Measurements from ENCODE around the gene LUZP1. TPM values are rescaled to one million over a fixed set of nuclear protein-coding genes. Genes with fewer than 3 reads are reported as not detected.
A peak's percentile ranks its signal among the peaks of the same experiment; 100 is the strongest.

The LUZP1 gene
- total and polyA plus RNA-seq, 12 donors: 7.1 to 65.3 (median 26.5) TPM

GRCh38 chr1:23120383-23120782, 48.3 kb downstream of the LUZP1 start:
- Histone ChIP-seq H3K36me3 (replicated peaks in 1 of 2) (no peaks in the 10 kb centered on the region), H3K9me3 (replicated peaks in 1 of 3) (no peaks in the 10 kb centered on the region), H3K27ac (no peak overlapping the region), H3K4me3 (no peak overlapping the region), H3K4me1 (replicated peaks in 1 of 2) (peaks cover 36 to 92% of the 10 kb centered on the region in 2 donors), H3K27me3 (no peaks in the 10 kb centered on the region)
- WGBS, 4 donors: 90 to 95% (median 94%) methylated on average over 3 of the region's 3 CpGs
- intact Hi-C loops (cut with DNase I): no loop called here
- DNase-seq: no peak
- TF ChIP-seq POLR2A (IDR thresholded peaks at IDR 0.05) (no peak), CTCF (IDR thresholded peaks at IDR 0.05) (no peak)

DNA sequence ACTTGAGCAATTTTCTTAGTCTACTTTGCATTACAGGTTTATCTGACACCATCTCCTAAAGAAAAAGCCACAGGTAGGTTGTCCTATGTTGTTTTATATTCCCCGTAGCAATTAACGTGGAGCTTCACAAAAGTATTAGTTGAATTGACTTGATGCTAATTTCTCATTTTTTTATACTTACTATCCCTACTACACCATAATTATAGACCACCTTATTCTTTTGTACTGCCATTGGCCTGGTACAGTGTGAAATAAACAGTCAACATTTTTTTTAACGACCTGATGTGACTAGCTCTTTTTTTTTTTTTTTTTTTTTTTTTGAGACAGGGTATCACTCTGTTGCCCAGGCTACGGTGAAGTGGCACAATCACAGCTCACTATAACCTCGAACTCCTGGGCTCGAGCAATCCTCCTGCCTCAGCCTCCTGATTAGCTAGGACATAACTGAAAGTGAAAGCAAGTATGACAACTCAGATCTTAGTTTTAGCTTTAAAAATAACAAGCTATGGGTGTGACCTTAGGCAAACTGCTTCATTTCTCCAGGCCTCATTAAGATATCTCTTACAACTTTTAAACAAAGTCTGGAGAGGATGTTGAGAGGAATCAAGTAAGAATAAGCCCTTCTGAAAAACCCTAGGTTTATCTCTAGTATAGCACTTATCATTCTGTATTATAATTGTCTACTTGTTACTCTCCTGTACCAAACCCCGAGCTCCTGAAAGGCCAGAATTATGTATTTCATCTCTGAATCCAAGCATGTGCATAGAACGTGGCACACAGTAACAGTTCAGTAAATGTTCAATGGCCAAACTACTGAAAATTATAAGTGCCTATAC, 49.5 kb downstream of the LUZP1 start:
- Histone ChIP-seq H3K36me3 (replicated peaks in 1 of 2) (no peaks in the 10 kb centered on the region), H3K9me3 (replicated peaks in 1 of 3) (no peaks in the 10 kb centered on the region), H3K27ac (peak overlapping the region in 3 of 5 donors; percentile 0 to 27 (median 26)), H3K27me3 (no peaks in the 10 kb centered on the region), H3K4me1 (replicated peaks in 1 of 2) (peaks cover 48 to 95% of the 10 kb centered on the region in 2 donors), H3K4me3 (no peak overlapping the region)
- 54 to 66% (median 59%) methylated on average over 8 of the region's 8 CpGs for WGBS, 4 donors
- intact Hi-C loops (cut with DNase I): no loop called here
- DNase-seq: no peak
- TF ChIP-seq CTCF (IDR thresholded peaks at IDR 0.05) (no peak), POLR2A (IDR thresholded peaks at IDR 0.05) (no peak)

DNA sequence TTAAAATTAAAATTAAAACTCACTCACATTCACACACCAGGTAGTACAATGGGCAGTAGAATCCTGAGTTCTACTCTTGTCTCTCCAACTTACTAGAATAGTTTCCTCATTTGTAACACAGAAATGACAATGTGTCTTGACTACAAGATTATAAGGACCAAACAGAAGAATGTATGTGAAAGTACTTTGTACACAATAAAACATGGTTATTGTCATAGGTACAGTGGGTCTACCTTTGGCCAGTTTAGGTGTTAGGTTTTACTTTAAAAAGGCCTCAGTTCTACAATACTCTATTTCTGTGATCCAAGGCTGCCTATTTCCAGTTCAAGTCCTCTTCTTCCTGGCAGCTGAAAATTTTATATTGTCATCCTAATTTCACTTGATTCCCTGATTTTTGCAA, 50.2 kb downstream of the LUZP1 start:
- DNase-seq: no peak
- H3K4me3 ChIP-seq: no peak overlapping the region
- H3K4me1 ChIP-seq (replicated peaks in 1 of 2): peaks cover 51 to 95% of the 10 kb centered on the region in 2 donors
- no peaks in the 10 kb centered on the region for H3K27me3 ChIP-seq
- no peak overlapping the region for H3K27ac ChIP-seq
- intact Hi-C loops (cut with DNase I): no loop called here
- H3K9me3 ChIP-seq (replicated peaks in 1 of 3): no peaks in the 10 kb centered on the region
- H3K36me3 ChIP-seq (replicated peaks in 1 of 2): no peaks in the 10 kb centered on the region
- TF ChIP-seq CTCF (IDR thresholded peaks at IDR 0.05) (no peak), POLR2A (IDR thresholded peaks at IDR 0.05) (no peak)

GRCh38 chr1:23116921-23117699, 51.5 kb downstream of the LUZP1 start:
- Histone ChIP-seq H3K4me1 (replicated peaks in 1 of 2) (peaks cover 38 to 95% of the 10 kb centered on the region in 2 donors), H3K9me3 (replicated peaks in 1 of 3) (no peaks in the 10 kb centered on the region), H3K27ac (no peak overlapping the region), H3K27me3 (no peaks in the 10 kb centered on the region), H3K4me3 (no peak overlapping the region), H3K36me3 (replicated peaks in 1 of 2) (no peaks in the 10 kb centered on the region)
- TF ChIP-seq POLR2A (IDR thresholded peaks at IDR 0.05) (no peak), CTCF (IDR thresholded peaks at IDR 0.05) (no peak)
- no peak for DNase-seq
- intact Hi-C loops (cut with DNase I): no loop called here
- WGBS, 4 donors: 37 to 52% (median 49%) methylated on average over 2 of the region's 2 CpGs

Data from adrenal gland (tissue), 12 donors.